Liver (tissue), 3 donors: Measurements from ENCODE around the gene SLC25A42.

ENCODE experiments used
- CTCF ChIP-seq: fragments of 150-350 bp; IDR thresholded peaks from 2 replicates; pipeline ENCODE4 v1.5.1; 2017; ENCODE audit warnings: improper control_type of control experiment, low read depth, low read length; ENCODE audit not compliant: missing input control
- TAF1 ChIP-seq: conservative IDR thresholded peaks from 2 replicates; pipeline ENCODE4 v1.6.1; 2016; ENCODE audit warnings: antibody characterized with exemption, mild to moderate bottlenecking
- TF ChIP-seq, protein P1 (sequence below): IDR thresholded peaks from 2 replicates; pipeline ENCODE4 v1.6.1; 2016; ENCODE audit warnings: antibody characterized with exemption, mild to moderate bottlenecking
- donor health status: healthy.
- donor health status: healthy.

GRCh38 chr19:19113040-19113626 is 49.3 kb downstream of the SLC25A42 start:
- TF ChIP-seq CTCF (no peak), TAF1 (no peak)
- TF ChIP-seq, protein P1, sequence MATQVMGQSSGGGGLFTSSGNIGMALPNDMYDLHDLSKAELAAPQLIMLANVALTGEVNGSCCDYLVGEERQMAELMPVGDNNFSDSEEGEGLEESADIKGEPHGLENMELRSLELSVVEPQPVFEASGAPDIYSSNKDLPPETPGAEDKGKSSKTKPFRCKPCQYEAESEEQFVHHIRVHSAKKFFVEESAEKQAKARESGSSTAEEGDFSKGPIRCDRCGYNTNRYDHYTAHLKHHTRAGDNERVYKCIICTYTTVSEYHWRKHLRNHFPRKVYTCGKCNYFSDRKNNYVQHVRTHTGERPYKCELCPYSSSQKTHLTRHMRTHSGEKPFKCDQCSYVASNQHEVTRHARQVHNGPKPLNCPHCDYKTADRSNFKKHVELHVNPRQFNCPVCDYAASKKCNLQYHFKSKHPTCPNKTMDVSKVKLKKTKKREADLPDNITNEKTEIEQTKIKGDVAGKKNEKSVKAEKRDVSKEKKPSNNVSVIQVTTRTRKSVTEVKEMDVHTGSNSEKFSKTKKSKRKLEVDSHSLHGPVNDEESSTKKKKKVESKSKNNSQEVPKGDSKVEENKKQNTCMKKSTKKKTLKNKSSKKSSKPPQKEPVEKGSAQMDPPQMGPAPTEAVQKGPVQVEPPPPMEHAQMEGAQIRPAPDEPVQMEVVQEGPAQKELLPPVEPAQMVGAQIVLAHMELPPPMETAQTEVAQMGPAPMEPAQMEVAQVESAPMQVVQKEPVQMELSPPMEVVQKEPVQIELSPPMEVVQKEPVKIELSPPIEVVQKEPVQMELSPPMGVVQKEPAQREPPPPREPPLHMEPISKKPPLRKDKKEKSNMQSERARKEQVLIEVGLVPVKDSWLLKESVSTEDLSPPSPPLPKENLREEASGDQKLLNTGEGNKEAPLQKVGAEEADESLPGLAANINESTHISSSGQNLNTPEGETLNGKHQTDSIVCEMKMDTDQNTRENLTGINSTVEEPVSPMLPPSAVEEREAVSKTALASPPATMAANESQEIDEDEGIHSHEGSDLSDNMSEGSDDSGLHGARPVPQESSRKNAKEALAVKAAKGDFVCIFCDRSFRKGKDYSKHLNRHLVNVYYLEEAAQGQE, result no peak
